GM12874 (cell line): ENCODE data around the gene CAPS2.
A peak's percentile ranks its signal among the peaks of the same experiment; 100 is the strongest.

Source experiments
- TF ChIP-seq, protein P1 (sequence below): IDR thresholded peaks from 2 replicates; pipeline ENCODE4 v1.5.1; 2011; ENCODE audit warnings: low read depth, mild to moderate bottlenecking, control low read depth, low read length, moderate library complexity; ENCODE audit not compliant: insufficient read depth

CAPS2 gene

DNA sequence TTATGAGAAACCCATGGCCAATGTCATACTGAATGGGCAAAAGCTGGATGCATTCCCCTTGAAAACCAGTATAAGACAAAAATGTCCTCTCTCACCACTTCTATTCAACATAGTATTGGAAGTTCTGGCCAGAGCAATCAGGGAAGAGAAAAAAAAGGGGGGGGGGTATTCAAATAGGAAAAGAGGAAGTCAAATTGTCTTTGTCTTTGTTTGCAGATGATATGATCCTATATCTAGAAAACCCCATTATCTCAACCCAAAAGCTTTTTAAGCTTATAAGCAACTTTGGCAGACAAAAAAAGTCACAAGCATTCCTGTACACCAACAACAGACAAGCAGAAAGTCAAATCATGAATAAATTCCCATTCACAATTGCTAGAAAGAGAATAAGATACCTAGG is 23.9 kb upstream of the CAPS2 start:
- TF ChIP-seq, protein P1, sequence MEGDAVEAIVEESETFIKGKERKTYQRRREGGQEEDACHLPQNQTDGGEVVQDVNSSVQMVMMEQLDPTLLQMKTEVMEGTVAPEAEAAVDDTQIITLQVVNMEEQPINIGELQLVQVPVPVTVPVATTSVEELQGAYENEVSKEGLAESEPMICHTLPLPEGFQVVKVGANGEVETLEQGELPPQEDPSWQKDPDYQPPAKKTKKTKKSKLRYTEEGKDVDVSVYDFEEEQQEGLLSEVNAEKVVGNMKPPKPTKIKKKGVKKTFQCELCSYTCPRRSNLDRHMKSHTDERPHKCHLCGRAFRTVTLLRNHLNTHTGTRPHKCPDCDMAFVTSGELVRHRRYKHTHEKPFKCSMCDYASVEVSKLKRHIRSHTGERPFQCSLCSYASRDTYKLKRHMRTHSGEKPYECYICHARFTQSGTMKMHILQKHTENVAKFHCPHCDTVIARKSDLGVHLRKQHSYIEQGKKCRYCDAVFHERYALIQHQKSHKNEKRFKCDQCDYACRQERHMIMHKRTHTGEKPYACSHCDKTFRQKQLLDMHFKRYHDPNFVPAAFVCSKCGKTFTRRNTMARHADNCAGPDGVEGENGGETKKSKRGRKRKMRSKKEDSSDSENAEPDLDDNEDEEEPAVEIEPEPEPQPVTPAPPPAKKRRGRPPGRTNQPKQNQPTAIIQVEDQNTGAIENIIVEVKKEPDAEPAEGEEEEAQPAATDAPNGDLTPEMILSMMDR = no peak

DNA sequence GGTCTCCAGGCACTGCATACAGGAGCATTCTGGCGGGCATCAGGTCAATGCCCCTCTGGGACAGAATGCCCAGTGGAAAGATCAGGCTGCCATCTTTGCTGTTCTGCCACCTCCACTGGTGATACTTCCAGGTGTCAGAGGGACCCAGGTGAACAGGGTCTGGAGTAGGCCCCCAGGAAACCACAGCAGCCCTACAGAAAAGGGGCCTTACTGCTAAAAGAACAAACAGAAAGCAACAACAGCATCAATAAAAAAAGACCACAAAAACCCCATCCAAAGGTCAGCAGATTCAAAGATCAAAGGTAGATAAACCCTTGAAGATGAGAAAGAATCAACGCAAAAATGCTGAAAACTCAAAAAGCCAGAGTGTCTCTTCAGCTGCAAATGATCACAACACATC is 20.3 kb upstream of the CAPS2 start:
- TF ChIP-seq, protein P1 = no peak

DNA sequence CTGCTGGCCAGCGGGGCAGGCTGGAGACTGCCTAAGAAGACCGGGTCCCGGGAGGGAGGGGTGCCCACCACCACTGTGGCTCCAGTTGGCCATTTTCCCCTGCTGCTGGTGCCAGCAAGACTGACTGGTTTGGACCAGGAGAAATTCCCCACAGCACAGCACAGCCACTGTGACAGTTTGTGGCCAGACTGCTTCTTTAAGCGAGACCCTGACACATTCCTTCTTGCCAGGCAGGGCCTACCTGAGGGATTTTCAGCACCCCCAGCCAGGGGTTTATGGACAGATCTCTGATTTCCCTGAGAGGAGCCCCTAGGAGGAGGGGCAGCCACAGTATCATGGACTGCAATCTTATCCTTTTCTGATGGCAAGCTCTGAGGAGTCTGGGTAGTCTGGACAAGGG is 19.8 kb upstream of the CAPS2 start:
- TF ChIP-seq, protein P1 = no peak

DNA sequence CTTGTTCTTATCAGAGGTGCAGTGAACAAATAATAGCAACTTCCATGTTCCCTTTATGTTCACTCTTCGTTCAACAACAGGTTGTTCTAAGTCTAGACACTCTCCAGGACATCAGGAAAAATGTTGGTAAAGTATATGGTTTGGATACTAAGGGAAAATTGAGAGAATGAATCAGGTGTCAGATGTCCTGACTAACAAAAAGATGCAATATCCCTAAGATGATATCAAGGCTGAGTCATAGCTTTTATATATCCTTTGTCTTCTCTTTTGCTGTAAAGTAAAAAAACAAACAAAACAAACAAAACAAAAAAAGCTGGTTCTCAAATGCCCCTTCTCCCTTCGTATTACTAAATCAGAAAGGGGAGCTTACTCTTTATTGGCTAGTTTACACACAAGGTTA is 15.4 kb upstream of the CAPS2 start:
- TF ChIP-seq, protein P1 = no peak

DNA sequence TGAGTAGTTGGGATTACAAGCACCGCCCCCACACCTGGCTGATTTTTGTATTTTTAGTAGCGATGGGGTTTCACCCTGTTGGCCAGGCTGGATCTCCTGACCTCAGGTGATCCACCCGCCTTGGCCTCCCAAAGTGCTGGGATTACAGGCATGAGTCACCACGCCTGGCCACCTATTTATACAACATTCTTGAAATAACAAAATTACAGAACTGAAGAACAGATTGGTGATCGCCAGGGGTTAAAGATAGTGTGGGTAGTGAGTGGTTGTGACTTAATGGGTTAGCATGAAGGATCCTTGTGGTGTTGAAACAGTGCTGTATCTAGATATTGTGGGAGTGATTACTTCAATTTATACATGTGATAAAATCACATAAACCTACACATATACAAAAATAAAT is 11.7 kb upstream of the CAPS2 start:
- TF ChIP-seq, protein P1 = no peak

DNA sequence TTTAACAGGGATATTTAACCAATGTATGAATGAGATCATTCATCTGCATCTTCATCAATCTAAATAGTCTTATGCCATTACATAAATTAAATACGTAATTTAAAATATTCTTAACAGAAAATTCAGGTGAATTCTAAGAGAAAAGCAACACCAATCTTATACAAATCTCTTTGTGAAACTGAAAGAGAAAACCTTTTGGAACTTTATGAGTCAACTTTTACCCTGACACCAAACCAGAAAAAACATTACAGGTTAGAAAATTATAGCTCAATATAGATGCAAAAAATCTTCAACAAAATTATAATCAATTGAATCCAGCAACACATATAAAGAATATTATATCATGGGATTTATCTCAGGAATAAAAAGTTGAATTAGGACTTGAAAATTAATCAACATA is 7.8 kb upstream of the CAPS2 start:
- TF ChIP-seq, protein P1 = no peak

DNA sequence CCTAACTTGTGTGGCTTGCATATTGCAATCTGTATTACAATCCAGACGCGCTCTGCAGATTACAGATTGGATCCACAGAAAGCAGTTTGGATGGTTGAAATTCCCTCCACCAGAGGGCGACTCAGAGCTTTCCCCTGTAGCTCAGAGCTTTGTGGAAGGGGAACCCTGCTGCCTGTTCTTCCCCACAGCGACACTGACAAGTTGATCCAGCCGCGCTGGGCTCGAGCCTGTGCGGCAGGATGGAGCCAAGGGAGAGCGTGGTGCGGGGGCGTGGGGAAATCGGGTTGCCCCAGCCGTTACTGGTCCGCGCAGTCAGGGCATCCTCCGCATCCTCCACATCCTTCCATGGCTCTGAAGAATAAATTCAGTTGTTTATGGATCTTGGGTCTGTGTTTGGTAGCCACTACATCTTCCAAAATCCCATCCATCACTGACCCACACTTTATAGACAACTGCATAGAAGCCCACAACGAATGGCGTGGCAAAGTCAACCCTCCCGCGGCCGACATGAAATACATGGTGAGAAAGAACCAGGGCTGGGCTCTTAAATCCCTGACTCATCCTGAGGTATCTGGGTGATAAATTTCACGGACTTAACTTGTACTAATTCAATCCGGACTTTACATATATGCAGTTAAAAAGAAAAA is 4.4 kb upstream of the CAPS2 start, which contains the start of gene GLIPR1L1:
TSS of gene GLIPR1L1 (plus strand) at position 287 of the 647 bp plus-strand sequence. CDS start at position 346, 59 bp downstream.
- TF ChIP-seq, protein P1 = peak; percentile 81
